ENCODE measurements around the gene DOCK8. TPM values are rescaled to one million over a fixed set of nuclear protein-coding genes. Genes with fewer than 3 reads are reported as not detected.

DOCK8 gene
- total and polyA plus RNA-seq, 2 donors from 2014 or later: 5.0 to 46.5 TPM

DNA sequence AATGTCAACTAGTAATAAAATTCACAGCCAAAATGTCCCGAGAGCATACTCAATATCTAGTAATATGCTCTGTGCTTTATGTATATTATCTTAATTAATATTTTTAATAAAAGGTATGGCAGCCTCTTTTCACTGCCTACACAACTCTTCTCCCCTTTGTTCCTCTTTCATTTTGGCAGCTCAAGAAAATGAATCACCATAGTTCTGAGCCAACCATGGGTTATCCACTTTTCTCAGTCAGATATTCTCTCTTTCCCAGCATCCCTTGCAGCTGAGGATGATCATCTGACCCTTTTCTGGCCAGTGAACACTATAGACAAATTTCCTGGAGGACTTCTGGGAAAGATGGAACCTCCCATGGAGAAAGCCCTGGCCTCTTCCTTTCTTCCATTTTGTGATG, 8.2 kb upstream of the DOCK8 start:
- intact Hi-C loops (cut with DNase I): no loop called here
- FAIRE-seq: no peak
- TF ChIP-seq, protein P1, sequence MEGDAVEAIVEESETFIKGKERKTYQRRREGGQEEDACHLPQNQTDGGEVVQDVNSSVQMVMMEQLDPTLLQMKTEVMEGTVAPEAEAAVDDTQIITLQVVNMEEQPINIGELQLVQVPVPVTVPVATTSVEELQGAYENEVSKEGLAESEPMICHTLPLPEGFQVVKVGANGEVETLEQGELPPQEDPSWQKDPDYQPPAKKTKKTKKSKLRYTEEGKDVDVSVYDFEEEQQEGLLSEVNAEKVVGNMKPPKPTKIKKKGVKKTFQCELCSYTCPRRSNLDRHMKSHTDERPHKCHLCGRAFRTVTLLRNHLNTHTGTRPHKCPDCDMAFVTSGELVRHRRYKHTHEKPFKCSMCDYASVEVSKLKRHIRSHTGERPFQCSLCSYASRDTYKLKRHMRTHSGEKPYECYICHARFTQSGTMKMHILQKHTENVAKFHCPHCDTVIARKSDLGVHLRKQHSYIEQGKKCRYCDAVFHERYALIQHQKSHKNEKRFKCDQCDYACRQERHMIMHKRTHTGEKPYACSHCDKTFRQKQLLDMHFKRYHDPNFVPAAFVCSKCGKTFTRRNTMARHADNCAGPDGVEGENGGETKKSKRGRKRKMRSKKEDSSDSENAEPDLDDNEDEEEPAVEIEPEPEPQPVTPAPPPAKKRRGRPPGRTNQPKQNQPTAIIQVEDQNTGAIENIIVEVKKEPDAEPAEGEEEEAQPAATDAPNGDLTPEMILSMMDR (IDR thresholded peaks at IDR 0.05; ENCODE audit: borderline replicate concordance, extremely low read depth, insufficient read depth): no peak

DNA sequence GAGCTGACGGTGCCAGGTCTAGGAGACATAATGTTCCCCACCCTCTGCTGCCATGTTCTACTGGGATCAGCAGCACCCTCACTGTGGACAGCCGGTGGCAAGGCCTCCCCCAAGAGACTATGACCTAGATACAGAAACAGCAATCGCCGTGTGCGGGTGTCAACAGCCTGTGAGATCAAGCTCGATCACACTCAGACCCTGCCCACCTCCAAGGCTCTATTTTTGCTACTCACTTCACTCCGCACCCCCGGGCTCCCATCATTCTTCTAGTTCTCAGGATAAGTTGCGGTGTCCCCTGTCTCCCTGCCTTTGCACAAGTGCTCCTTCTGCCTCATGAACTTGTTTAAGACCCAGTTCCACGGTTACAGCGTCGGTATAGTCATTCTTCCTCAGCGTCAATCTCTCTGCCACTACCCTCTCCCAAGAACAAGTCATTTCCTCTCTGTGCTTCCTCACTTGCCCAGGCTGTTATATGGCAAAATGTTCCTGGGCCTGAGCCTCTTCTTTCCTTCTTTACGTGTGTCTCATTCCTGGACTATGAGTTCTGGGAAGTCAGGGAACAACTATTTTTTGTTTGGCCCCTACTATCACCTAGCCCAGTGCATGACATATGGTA, 5.4 kb upstream of the DOCK8 start:
- Histone ChIP-seq H3K4me1 (ENCODE audit: control insufficient read depth in 2 of 3, insufficient read depth in 2 of 3, low read depth in 1 of 3, low read length in 3 of 3) (no peaks in the 10 kb centered on the region), H3K27ac (ENCODE audit: low read depth in 2 of 2, low read length in 2 of 2) (no peak overlapping the region), H3K4me3 (ENCODE audit: low read length in 3 of 3) (no peak overlapping the region), H3K27me3 (ENCODE audit: control insufficient read depth, insufficient read depth, low read length) (no peaks in the 10 kb centered on the region), H3K9me3 (ENCODE audit: control insufficient read depth in 2 of 3, insufficient read depth in 1 of 3, low read length in 3 of 3) (no peaks in the 10 kb centered on the region), H3K9ac (ENCODE audit: low read length in 3 of 3) (no peak overlapping the region), H3K36me3 (ENCODE audit: control insufficient read depth in 2 of 3, insufficient read depth in 3 of 3, low read length in 3 of 3) (no peaks in the 10 kb centered on the region)
- intact Hi-C loops (cut with DNase I): no loop called here
- FAIRE-seq (no peak), DNase-seq (no peak)
- TF ChIP-seq, protein P1 (IDR thresholded peaks at IDR 0.05; ENCODE audit: borderline replicate concordance, extremely low read depth, insufficient read depth): no peak

More for the DNA sequence above, 8.2 kb upstream of the DOCK8 start:
- no peaks in the 10 kb centered on the region for H3K36me3 ChIP-seq (ENCODE audit: control insufficient read depth in 2 of 3, insufficient read depth in 3 of 3, low read length in 3 of 3)
- H3K4me1 ChIP-seq (ENCODE audit: control insufficient read depth in 2 of 3, insufficient read depth in 2 of 3, low read depth in 1 of 3, low read length in 3 of 3): no peaks in the 10 kb centered on the region
- H3K27me3 ChIP-seq (ENCODE audit: control insufficient read depth, insufficient read depth, low read length): no peaks in the 10 kb centered on the region
- H3K9me3 ChIP-seq (ENCODE audit: control insufficient read depth in 2 of 3, insufficient read depth in 1 of 3, low read length in 3 of 3): no peaks in the 10 kb centered on the region
- DNase-seq: no peak
- H3K4me3 ChIP-seq (ENCODE audit: low read length in 3 of 3): no peak overlapping the region
- no peak overlapping the region for H3K9ac ChIP-seq (ENCODE audit: low read length in 3 of 3)
- H3K27ac ChIP-seq (ENCODE audit: low read depth in 2 of 2, low read length in 2 of 2): no peak overlapping the region

DNA sequence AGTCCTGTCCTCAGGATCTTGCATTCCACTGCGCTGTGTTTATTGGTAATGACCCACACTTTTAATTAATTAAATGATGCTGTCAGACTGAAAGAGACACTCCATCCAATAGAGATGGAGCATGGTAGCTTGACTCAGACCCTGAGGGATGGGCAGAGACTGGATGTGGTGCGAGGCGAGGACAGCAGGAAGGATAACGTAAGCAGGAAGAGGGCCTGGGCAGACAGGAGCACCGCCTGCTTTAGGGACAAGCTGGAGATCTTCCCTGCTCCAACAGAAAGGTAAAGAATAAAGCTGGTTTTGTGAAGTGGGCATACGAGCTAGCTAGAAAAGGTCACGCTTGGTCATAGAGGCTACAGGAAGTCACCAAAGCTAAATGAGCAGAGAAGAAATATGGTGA, 3.6 kb upstream of the DOCK8 start:
- H3K27me3 ChIP-seq (ENCODE audit: control insufficient read depth, insufficient read depth, low read length): peaks cover 5% of the 10 kb centered on the region
- H3K36me3 ChIP-seq (ENCODE audit: control insufficient read depth in 2 of 3, insufficient read depth in 3 of 3, low read length in 3 of 3): no peaks in the 10 kb centered on the region
- FAIRE-seq (no peak), DNase-seq (no peak)
- TF ChIP-seq, protein P1 (IDR thresholded peaks at IDR 0.05; ENCODE audit: borderline replicate concordance, extremely low read depth, insufficient read depth): no peak
- no peaks in the 10 kb centered on the region for H3K4me1 ChIP-seq (ENCODE audit: control insufficient read depth in 2 of 3, insufficient read depth in 2 of 3, low read depth in 1 of 3, low read length in 3 of 3)
- intact Hi-C loops (cut with DNase I): no loop called here
- H3K4me3 ChIP-seq (ENCODE audit: low read length in 3 of 3): no peak overlapping the region
- H3K9ac ChIP-seq (ENCODE audit: low read length in 3 of 3): no peak overlapping the region
- H3K9me3 ChIP-seq (ENCODE audit: control insufficient read depth in 2 of 3, insufficient read depth in 1 of 3, low read length in 3 of 3): no peaks in the 10 kb centered on the region
- peak overlapping the region in 1 of 2 donors; percentile 33 for H3K27ac ChIP-seq (ENCODE audit: low read depth in 2 of 2, low read length in 2 of 2)

DNA sequence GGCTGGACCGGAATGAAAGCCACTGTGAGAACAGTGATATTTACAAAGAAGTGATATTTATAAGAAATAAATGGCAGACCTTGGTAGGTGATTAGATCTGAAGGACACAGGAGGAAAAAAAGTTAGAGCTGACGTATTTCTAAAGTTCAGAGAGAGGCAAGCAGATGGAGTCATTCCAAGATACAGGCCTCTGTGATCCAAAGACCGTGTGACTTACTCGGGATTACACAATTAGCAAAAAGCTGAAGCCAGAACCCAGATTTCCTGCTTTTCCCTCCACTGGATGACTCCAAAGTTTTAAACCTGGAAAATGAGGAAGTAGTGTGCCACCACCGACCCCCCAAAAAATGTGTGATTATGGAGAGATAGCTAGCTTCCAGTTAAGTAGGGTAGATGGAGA, 3.1 kb upstream of the DOCK8 start:
- Histone ChIP-seq H3K4me1 (ENCODE audit: control insufficient read depth in 2 of 3, insufficient read depth in 2 of 3, low read depth in 1 of 3, low read length in 3 of 3) (peaks cover 0 to under 1% (median 0%) of the 10 kb centered on the region in 3 donors), H3K9me3 (ENCODE audit: control insufficient read depth in 2 of 3, insufficient read depth in 1 of 3, low read length in 3 of 3) (no peaks in the 10 kb centered on the region), H3K9ac (ENCODE audit: low read length in 3 of 3) (no peak overlapping the region), H3K27ac (ENCODE audit: low read depth in 2 of 2, low read length in 2 of 2) (peak overlapping the region in 1 of 2 donors; percentile 68), H3K4me3 (ENCODE audit: low read length in 3 of 3) (no peak overlapping the region), H3K36me3 (ENCODE audit: control insufficient read depth in 2 of 3, insufficient read depth in 3 of 3, low read length in 3 of 3) (no peaks in the 10 kb centered on the region), H3K27me3 (ENCODE audit: control insufficient read depth, insufficient read depth, low read length) (peaks cover 7% of the 10 kb centered on the region)
- DNase-seq (no peak), FAIRE-seq (no peak)
- TF ChIP-seq, protein P1 (IDR thresholded peaks at IDR 0.05; ENCODE audit: borderline replicate concordance, extremely low read depth, insufficient read depth): no peak
- intact Hi-C loops (cut with DNase I): no loop called here
